Duodenal mucosa (tissue), 2 donors: ENCODE measurements around the gene GLA.

ENCODE experiments used
- H3K27ac ChIP-seq: one replicate; pipeline ENCODE4 v1.7.0; 2013; ENCODE audit warnings: low read depth, low read length
- H3K27me3 ChIP-seq, 2 donors: one replicate each; pipeline ENCODE4 v1.7.0; 2013; ENCODE audit warnings: low read length in 2 of 2, control low read depth in 1 of 2; ENCODE audit not compliant: insufficient read depth in 2 of 2, control insufficient read depth in 1 of 2
- H3K36me3 ChIP-seq, 2 donors: one replicate each; pipeline ENCODE4 v1.7.0; 2013; ENCODE audit warnings: low read length in 2 of 2, control low read depth in 1 of 2; ENCODE audit not compliant: insufficient read depth in 2 of 2, control insufficient read depth in 1 of 2
- H3K4me1 ChIP-seq, 2 donors: one replicate each; pipeline ENCODE4 v1.7.0; 2013; ENCODE audit warnings: low read length in 2 of 2, control low read depth in 1 of 2; ENCODE audit not compliant: insufficient read depth in 2 of 2, control insufficient read depth in 1 of 2
- H3K4me3 ChIP-seq, 2 donors: one replicate each; pipeline ENCODE4 v1.7.0; 2013; ENCODE audit warnings: low read length in 2 of 2, low read depth in 1 of 2
- H3K9ac ChIP-seq, 2 donors: one replicate each; pipeline ENCODE4 v1.7.0; 2013; ENCODE audit warnings: low read length in 2 of 2, low read depth in 1 of 2
- H3K9me3 ChIP-seq, 2 donors: one replicate each; pipeline ENCODE4 v1.7.0; 2013; ENCODE audit warnings: low read length in 2 of 2, control low read depth in 1 of 2; ENCODE audit not compliant: control insufficient read depth in 1 of 2

Gene GLA

GRCh38 chrX:101360390-101360789, 47.3 kb downstream of the GLA start:
- Histone ChIP-seq H3K4me3 (no peak overlapping the region), H3K9ac (no peak overlapping the region), H3K9me3 (no peaks in the 10 kb centered on the region), H3K27me3 (no peaks in the 10 kb centered on the region), H3K27ac (no peak overlapping the region), H3K4me1 (no peaks in the 10 kb centered on the region), H3K36me3 (no peaks in the 10 kb centered on the region)

GRCh38 chrX:101359966-101360365, 47.8 kb downstream of the GLA start:
- H3K36me3 ChIP-seq, result no peaks in the 10 kb centered on the region
- H3K4me3 ChIP-seq, result no peak overlapping the region
- H3K27ac ChIP-seq, result no peak overlapping the region
- H3K9ac ChIP-seq, result no peak overlapping the region
- no peaks in the 10 kb centered on the region for H3K27me3 ChIP-seq
- H3K9me3 ChIP-seq, result no peaks in the 10 kb centered on the region
- H3K4me1 ChIP-seq, result no peaks in the 10 kb centered on the region

- no peak overlapping the region for H3K4me3 ChIP-seq
- H3K36me3 ChIP-seq, result no peaks in the 10 kb centered on the region
- no peaks in the 10 kb centered on the region for H3K4me1 ChIP-seq
- H3K9ac ChIP-seq, result no peak overlapping the region
- H3K9me3 ChIP-seq, result no peaks in the 10 kb centered on the region
- H3K27me3 ChIP-seq, result no peaks in the 10 kb centered on the region
- no peak overlapping the region for H3K27ac ChIP-seq
These were observed 50.4 kb downstream of the GLA start for GRCh38 chrX:101357166-101357795.

- Histone ChIP-seq H3K4me1 (peaks cover 0 to 4% of the 10 kb centered on the region in 2 donors), H3K27me3 (no peaks in the 10 kb centered on the region), H3K27ac (no peak overlapping the region), H3K4me3 (peak overlapping the region; percentile 85 to 87), H3K36me3 (no peaks in the 10 kb centered on the region), H3K9me3 (no peaks in the 10 kb centered on the region), H3K9ac (peak overlapping the region; percentile 55 to 78)
These were observed 58.5 kb downstream of the GLA start for GRCh38 chrX:101349193-101349562.

- H3K36me3 ChIP-seq, result no peaks in the 10 kb centered on the region
- H3K27me3 ChIP-seq, result no peaks in the 10 kb centered on the region
- peak within 1 kb of the TSS; percentile 85 to 87 for H3K4me3 ChIP-seq
- H3K9me3 ChIP-seq, result no peaks in the 10 kb centered on the region
- H3K4me1 ChIP-seq, result peaks cover 0 to 4% of the 10 kb centered on the region in 2 donors
- H3K9ac ChIP-seq, result peak within 1 kb of the TSS; percentile 55 to 78
- peak within 1 kb of the TSS; percentile 56 for H3K27ac ChIP-seq
These were observed 59.1 kb downstream of the GLA start, which contains the start of gene TIMM8A for GRCh38 chrX:101348452-101349192. TSS of gene TIMM8A (minus strand) at chrX:101348742. CDS start at chrX:101348664, 78 bp downstream.

- H3K27me3 ChIP-seq, result no peaks in the 10 kb centered on the region
- peak overlapping the region; percentile 48 to 78 for H3K9ac ChIP-seq
- H3K4me1 ChIP-seq, result peaks cover 0 to 4% of the 10 kb centered on the region in 2 donors
- H3K36me3 ChIP-seq, result no peaks in the 10 kb centered on the region
- H3K9me3 ChIP-seq, result no peaks in the 10 kb centered on the region
- peak overlapping the region; percentile 85 to 87 for H3K4me3 ChIP-seq
- no peak overlapping the region for H3K27ac ChIP-seq
These were observed 59.8 kb downstream of the GLA start for GRCh38 chrX:101347859-101348451.
